HUES6 (cell line): Measurements from ENCODE around the gene FBRSL1.

Source experiments
- H3K27ac ChIP-seq: 2 replicates; pipeline ENCODE4 v1.7.0; 2013; ENCODE audit warnings: low read depth, mild to moderate bottlenecking, low read length, inconsistent platforms
- H3K27me3 ChIP-seq: 2 replicates; pipeline ENCODE4 v1.6.1; 2013; ENCODE audit warnings: low read length; ENCODE audit not compliant: control insufficient read depth, insufficient read depth
- H3K36me3 ChIP-seq: 2 replicates; pipeline ENCODE4 v1.6.1; 2013; ENCODE audit warnings: low read length; ENCODE audit not compliant: control insufficient read depth, insufficient read depth
- H3K4me1 ChIP-seq: 2 replicates; pipeline ENCODE4 v1.6.1; 2013; ENCODE audit warnings: low read length; ENCODE audit not compliant: control insufficient read depth, insufficient read depth
- H3K4me3 ChIP-seq: 2 replicates; pipeline ENCODE4 v1.5.1; 2013; ENCODE audit warnings: low read depth, low read length
- H3K9ac ChIP-seq: one replicate; pipeline ENCODE4 v1.6.1; 2013; ENCODE audit warnings: mild to moderate bottlenecking, low read length
- H3K9me3 ChIP-seq: 2 replicates; pipeline ENCODE4 v1.6.1; 2013; ENCODE audit warnings: low read depth, low read length; ENCODE audit not compliant: control insufficient read depth, insufficient read depth

FBRSL1 gene

GRCh38 chr12:132516095-132517012 lies 26.4 kb downstream of the FBRSL1 start:
- H3K9me3 ChIP-seq: peaks cover 19% of the 10 kb centered on the region

DNA sequence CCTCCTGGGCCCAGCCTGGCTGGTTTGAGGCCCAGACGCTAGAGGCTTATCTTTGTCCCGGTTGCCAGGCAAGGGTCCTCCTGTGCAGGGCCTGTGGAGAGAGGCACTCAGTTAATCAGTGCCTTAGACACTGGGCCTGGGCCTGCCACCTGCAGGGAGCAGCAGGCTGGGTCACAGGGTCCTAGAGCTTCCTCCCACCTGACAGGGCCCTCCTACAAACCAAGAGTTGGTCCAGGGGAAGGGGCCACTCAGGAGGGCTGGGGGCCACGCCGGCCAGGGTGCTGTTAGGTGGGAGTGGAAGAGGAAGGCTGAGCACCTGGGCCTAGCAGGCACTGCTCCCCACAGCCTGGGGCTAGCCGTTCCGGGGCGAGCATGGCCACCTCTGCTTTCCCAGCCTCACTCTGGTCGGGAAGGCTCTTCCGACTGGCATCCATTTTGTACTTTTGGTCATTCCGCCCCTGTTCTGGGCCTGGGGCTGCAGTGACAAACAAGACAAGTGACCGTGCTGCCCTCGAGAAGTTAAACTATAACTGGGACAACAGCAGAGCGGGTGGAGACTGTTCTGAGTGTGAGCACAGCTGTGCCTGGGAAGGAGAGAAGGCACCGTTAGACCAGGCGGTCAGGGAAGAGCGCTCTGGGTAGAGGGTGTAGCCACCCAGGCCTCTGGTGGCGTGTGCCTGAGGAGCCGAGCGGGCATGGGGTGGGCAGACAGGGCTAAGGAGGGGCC lies 27.2 kb downstream of the FBRSL1 start:
- H3K4me3 ChIP-seq: no peak overlapping the region
- peaks cover 19% of the 10 kb centered on the region for H3K9me3 ChIP-seq
- no peaks in the 10 kb centered on the region for H3K4me1 ChIP-seq
- peaks cover 10% of the 10 kb centered on the region for H3K36me3 ChIP-seq
- no peak overlapping the region for H3K9ac ChIP-seq
- H3K27ac ChIP-seq: no peak overlapping the region
- H3K27me3 ChIP-seq: peaks cover 16% of the 10 kb centered on the region

More at GRCh38 chr12:132516095-132517012, 26.4 kb downstream of the FBRSL1 start:
- H3K36me3 ChIP-seq: peaks cover 10% of the 10 kb centered on the region
- peaks cover 13% of the 10 kb centered on the region for H3K27me3 ChIP-seq
- no peak overlapping the region for H3K27ac ChIP-seq
- no peaks in the 10 kb centered on the region for H3K4me1 ChIP-seq
- no peak overlapping the region for H3K9ac ChIP-seq
- no peak overlapping the region for H3K4me3 ChIP-seq

DNA sequence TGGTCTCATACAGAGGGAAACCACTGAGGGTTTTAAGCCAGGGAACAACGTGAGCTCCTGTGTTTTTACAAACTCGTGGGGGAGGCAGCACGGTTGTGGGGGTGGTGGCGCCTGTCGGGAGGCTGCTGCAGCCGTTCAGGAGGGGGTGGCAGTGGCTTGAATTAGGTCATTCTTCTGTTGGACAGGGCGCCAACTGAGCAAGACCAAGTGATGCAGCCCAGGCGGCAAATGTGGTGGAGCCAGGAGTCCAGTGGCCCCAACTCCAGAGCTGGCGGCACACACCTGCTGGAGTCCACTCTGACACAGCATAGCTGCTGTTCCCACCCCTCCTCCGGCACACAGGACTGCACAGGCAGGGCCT lies 27.8 kb downstream of the FBRSL1 start:
- Histone ChIP-seq H3K27ac (no peak overlapping the region), H3K4me3 (no peak overlapping the region), H3K9ac (no peak overlapping the region), H3K9me3 (peaks cover 19% of the 10 kb centered on the region), H3K36me3 (peaks cover 10% of the 10 kb centered on the region), H3K4me1 (no peaks in the 10 kb centered on the region), H3K27me3 (peaks cover 19% of the 10 kb centered on the region)

DNA sequence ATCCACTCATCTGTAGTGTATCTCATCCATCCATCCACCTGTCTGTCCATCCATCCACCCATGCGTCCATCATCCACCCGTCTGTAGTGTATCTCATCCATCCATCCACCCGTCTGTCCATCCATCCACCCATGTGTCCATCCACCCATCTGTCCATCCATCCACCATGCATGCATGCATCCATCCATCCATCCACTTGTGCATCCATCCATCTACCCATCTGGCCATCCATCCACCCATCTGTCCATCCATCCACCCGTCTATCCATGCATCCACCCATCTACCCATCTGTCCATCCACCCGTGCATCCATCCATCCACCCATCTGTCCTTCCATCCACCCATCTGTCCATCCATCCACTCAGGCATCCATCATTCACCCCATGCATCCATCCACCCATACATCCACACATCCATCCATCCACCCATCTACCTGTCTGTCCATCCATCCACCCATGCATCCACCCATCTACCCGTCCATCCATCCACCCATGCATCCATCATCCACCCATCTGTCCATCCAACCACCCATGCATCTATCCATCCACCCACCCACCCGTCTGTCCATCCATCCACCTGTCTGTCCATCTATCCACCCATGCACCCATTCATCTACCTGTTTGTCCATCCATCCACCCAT lies 28.5 kb downstream of the FBRSL1 start:
- H3K9ac ChIP-seq: no peak overlapping the region
- H3K27me3 ChIP-seq: peaks cover 25% of the 10 kb centered on the region
- H3K4me3 ChIP-seq: no peak overlapping the region
- no peaks in the 10 kb centered on the region for H3K4me1 ChIP-seq
- H3K36me3 ChIP-seq: peaks cover 10% of the 10 kb centered on the region
- H3K9me3 ChIP-seq: peaks cover 19% of the 10 kb centered on the region
- no peak overlapping the region for H3K27ac ChIP-seq

GRCh38 chr12:132520421-132521199 lies 30.7 kb downstream of the FBRSL1 start:
- Histone ChIP-seq H3K27me3 (peaks cover 28% of the 10 kb centered on the region), H3K4me1 (no peaks in the 10 kb centered on the region), H3K36me3 (peaks cover 10% of the 10 kb centered on the region), H3K27ac (no peak overlapping the region), H3K9ac (no peak overlapping the region), H3K9me3 (peaks cover 19% of the 10 kb centered on the region), H3K4me3 (no peak overlapping the region)

DNA sequence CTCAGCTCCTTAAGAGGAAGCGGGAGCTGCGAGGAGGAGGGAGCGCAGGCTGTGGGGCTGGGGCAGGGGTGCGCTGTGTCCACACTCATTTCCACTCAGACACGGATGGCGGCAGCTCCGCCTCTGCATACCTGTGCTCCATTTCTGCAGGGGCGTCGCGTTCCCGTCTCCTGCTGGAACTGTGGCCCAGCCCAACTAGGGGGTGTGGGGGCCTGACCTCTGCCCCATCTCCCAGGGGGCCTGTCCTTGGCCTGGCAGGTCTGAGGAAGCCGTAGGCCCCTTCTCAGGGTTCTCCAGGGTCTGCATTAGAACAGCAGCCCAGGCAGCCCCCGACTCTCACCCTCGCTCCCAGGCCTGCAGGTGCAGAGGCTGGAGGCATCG lies 31.2 kb downstream of the FBRSL1 start:
- Histone ChIP-seq H3K27me3 (peaks cover 30% of the 10 kb centered on the region), H3K27ac (no peak overlapping the region), H3K9ac (no peak overlapping the region), H3K4me1 (peaks cover 3% of the 10 kb centered on the region; the same call in 1 of the 2 replicates), H3K9me3 (peaks cover 19% of the 10 kb centered on the region), H3K36me3 (peaks cover 10% of the 10 kb centered on the region), H3K4me3 (no peak overlapping the region)

- H3K36me3 ChIP-seq: peaks cover 10% of the 10 kb centered on the region
- H3K4me1 ChIP-seq: peaks cover 3% of the 10 kb centered on the region; the same call in 1 of the 2 replicates
- H3K9ac ChIP-seq: no peak overlapping the region
- H3K4me3 ChIP-seq: no peak overlapping the region
- H3K27me3 ChIP-seq: peaks cover 35% of the 10 kb centered on the region
- no peak overlapping the region for H3K27ac ChIP-seq
- H3K9me3 ChIP-seq: peaks cover 19% of the 10 kb centered on the region
Observed at GRCh38 chr12:132521712-132522292, 31.9 kb downstream of the FBRSL1 start.

- H3K4me3 ChIP-seq: no peak overlapping the region
- peaks cover 18% of the 10 kb centered on the region for H3K9me3 ChIP-seq
- no peak overlapping the region for H3K9ac ChIP-seq
- no peak overlapping the region for H3K27ac ChIP-seq
- peaks cover 3% of the 10 kb centered on the region; the same call in 1 of the 2 replicates for H3K4me1 ChIP-seq
- H3K27me3 ChIP-seq: peaks cover 36% of the 10 kb centered on the region
- peaks cover 10% of the 10 kb centered on the region for H3K36me3 ChIP-seq
Observed at GRCh38 chr12:132522592-132523380, 32.8 kb downstream of the FBRSL1 start.

GRCh38 chr12:132523576-132524331 lies 33.8 kb downstream of the FBRSL1 start:
- Histone ChIP-seq H3K4me3 (no peak overlapping the region), H3K27me3 (peaks cover 39% of the 10 kb centered on the region), H3K4me1 (peaks cover 3% of the 10 kb centered on the region; the same call in 1 of the 2 replicates), H3K27ac (no peak overlapping the region), H3K9ac (no peak overlapping the region), H3K9me3 (peaks cover 11% of the 10 kb centered on the region), H3K36me3 (peaks cover under 1% of the 10 kb centered on the region; the same call in 1 of the 2 replicates)
